ENCODE results near the gene SYNGR1.

GRCh38 chr22:39395936-39396796, 46.4 kb downstream of the SYNGR1 start:
- TF ChIP-seq CTCF (conservative IDR thresholded peaks at IDR 0.05 in 1 of 2, IDR thresholded peaks at IDR 0.05 in 1 of 2; ENCODE audit: extremely low read depth in 1 of 2, insufficient read depth in 1 of 2, low read depth in 1 of 2, low read length in 2 of 2): no peak
- TF ChIP-seq EZH2 (IDR thresholded peaks at IDR 0.05; ENCODE audit: borderline replicate concordance, low read length): no peak
